Keratinocyte (primary cell): Measurements from ENCODE around the gene COG5. TPM values are rescaled to one million over a fixed set of nuclear protein-coding genes. Genes with fewer than 3 reads are reported as not detected.

Experiments
- DNase-seq: peaks from one replicate; pipeline ENCODE4 v3.0.0-alpha.2; 2011; ENCODE audit warnings: low read depth, missing footprints, low spot score
- FAIRE-seq: peaks from 2 replicates; lab custom pipeline; 2011; peaks lifted over from hg19 to GRCh38; lab: Jason Lieb, UNC
- H2AFZ ChIP-seq: 2 replicates; pipeline ENCODE4 v1.6.0; 2012; ENCODE audit warnings: low read length, control low read depth, inconsistent platforms; ENCODE audit not compliant: control insufficient read depth
- H3K27ac ChIP-seq: 2 replicates; pipeline ENCODE4 v1.5.1; 2011; ENCODE audit warnings: low read length; ENCODE audit not compliant: control insufficient read depth, insufficient read depth
- H3K27me3 ChIP-seq: 3 replicates; pipeline ENCODE4 v1.6.0; 2011; ENCODE audit warnings: low read length; ENCODE audit not compliant: control insufficient read depth, insufficient read depth; ENCODE audit errors: extremely low read depth
- H3K36me3 ChIP-seq, 2 experiments: 2 replicates in 1 of 2; 3 replicates in 1 of 2; pipeline ENCODE4 v1.5.1; 2011; ENCODE audit warnings: low read length in 2 of 2, mild to moderate bottlenecking in 1 of 2; ENCODE audit not compliant: control insufficient read depth in 2 of 2, insufficient read depth in 2 of 2; ENCODE audit errors: extremely low read depth in 1 of 2
- H3K4me1 ChIP-seq: 3 replicates; pipeline ENCODE4 v1.5.1; 2011; ENCODE audit warnings: low read length; ENCODE audit not compliant: control insufficient read depth, insufficient read depth; ENCODE audit errors: extremely low read depth
- H3K4me2 ChIP-seq: 3 replicates; pipeline ENCODE4 v1.6.0; 2011; ENCODE audit warnings: low read depth, low read length; ENCODE audit not compliant: control insufficient read depth, insufficient read depth; ENCODE audit errors: extremely low read depth
- H3K4me3 ChIP-seq, 3 experiments: fragments of 200-600 bp in 1 of 3; sonication (generic) in 1 of 3; 2 replicates in 2 of 3; 3 replicates in 1 of 3; pipeline ENCODE4 v1.5.1; 2011 to 2016; ENCODE audit warnings: low read length in 3 of 3, mild to moderate bottlenecking in 3 of 3, control low read depth in 2 of 3, inconsistent platforms in 1 of 3, low read depth in 1 of 3, mixed read lengths in 1 of 3, mixed run types in 1 of 3, moderate library complexity in 1 of 3; ENCODE audit not compliant: control insufficient read depth in 2 of 3, insufficient read depth in 2 of 3; ENCODE audit errors: extremely low read depth in 1 of 3
- H3K79me2 ChIP-seq: 2 replicates; pipeline ENCODE4 v1.6.0; 2012; ENCODE audit warnings: low read length; ENCODE audit not compliant: control insufficient read depth, insufficient read depth
- H3K9ac ChIP-seq: 3 replicates; pipeline ENCODE4 v1.6.0; 2011; ENCODE audit warnings: low read length; ENCODE audit not compliant: control insufficient read depth, insufficient read depth; ENCODE audit errors: extremely low read depth
- H3K9me1 ChIP-seq: 3 replicates; pipeline ENCODE4 v1.6.0; 2011; ENCODE audit warnings: low read length; ENCODE audit not compliant: control insufficient read depth, insufficient read depth; ENCODE audit errors: extremely low read depth
- H3K9me3 ChIP-seq: 2 replicates; pipeline ENCODE4 v1.5.1; 2012; ENCODE audit warnings: low read depth, low read length; ENCODE audit not compliant: control insufficient read depth
- H4K20me1 ChIP-seq: 3 replicates; pipeline ENCODE4 v1.6.0; 2011; ENCODE audit warnings: low read length; ENCODE audit not compliant: control insufficient read depth, insufficient read depth; ENCODE audit errors: extremely low read depth
- EZH2 ChIP-seq: IDR thresholded peaks from one replicate; pipeline ENCODE4 v1.6.1; 2012; ENCODE audit warnings: inconsistent platforms, mild to moderate bottlenecking, low read length, moderate library complexity
- dilution Hi-C: fragments of 300-500 bp; cut with MboI; formaldehyde crosslinking; loops from one replicate; pipeline ENCODE4 v1.7.0; 2020; ENCODE audit warnings: low sequenced_read_pairs; ENCODE audit not compliant: extremely low pct_ligation_motif_present
- polyA plus RNA-seq, 5 experiments: library from polyadenylated mRNA; depleted of rRNA in 3 of 5; stranded (reverse) in 3 of 5; stranded (forward) in 1 of 5; unstranded in 1 of 5; fragments of >200 nt; gene quantifications; 1 replicate in 1 of 5; 2 replicates in 3 of 5; 3 replicates in 1 of 5; pipeline versions ENCODE4 v1.2.1 to v1.2.3, GENCODE V29; 2011 to 2012; ENCODE audit warnings: missing spikeins in 2 of 5, low read depth in 1 of 5, low replicate concordance in 1 of 5
- small RNA-seq, 3 experiments: library from RNA; depleted of rRNA; stranded (forward); fragments of <200 nt; gene quantifications; one replicate each; pipeline ENCODE3, GENCODE V24; 2012; ENCODE audit warnings: low read depth in 3 of 3, low replicate concordance in 1 of 3; ENCODE audit not compliant: insufficient read length in 3 of 3
- TF ChIP-seq, protein P1 (sequence below), 3 experiments: IDR thresholded peaks in 1 of 3; conservative IDR thresholded peaks in 1 of 3; optimal IDR thresholded peaks in 1 of 3; 2 replicates in 2 of 3; 3 replicates in 1 of 3; pipeline versions ENCODE3 to v1.5.1; 2011; ENCODE audit warnings: low read length in 3 of 3, mild to moderate bottlenecking in 3 of 3, moderate library complexity in 2 of 3, control low read depth in 1 of 3, inconsistent platforms in 1 of 3; ENCODE audit not compliant: insufficient read depth in 2 of 3; ENCODE audit errors: extremely low read depth in 1 of 3

Gene COG5
- polyA plus RNA-seq, 1 donor (not counting 4 experiments of a cell fraction or from before 2014, with no cell fraction given) = 50.7 TPM

DNA sequence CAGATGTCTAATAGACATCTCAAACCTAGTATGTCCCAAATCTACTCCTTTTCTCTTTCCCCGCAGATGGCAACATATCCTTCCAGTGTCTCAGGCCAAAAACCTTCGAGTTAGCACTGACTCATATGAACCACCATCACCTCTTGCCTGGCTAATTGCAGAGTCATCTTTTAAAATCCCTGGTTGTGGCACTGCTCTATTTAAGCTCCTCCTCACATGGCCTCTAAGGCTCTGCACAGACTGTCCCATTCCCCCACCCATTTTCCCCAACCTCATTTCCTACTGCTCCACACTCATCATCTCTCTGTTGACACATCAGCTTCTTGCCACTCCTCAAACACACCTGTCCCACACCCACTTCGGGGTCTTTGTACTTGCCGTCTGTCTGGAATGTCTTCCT lies 411.7 kb downstream of the COG5 start:
- H3K79me2 ChIP-seq = no peaks in the 10 kb centered on the region
- dilution Hi-C loops = no loop called here
- H3K27ac ChIP-seq = no peak overlapping the region
- H3K9ac ChIP-seq = no peak overlapping the region
- no peak overlapping the region for H3K4me3 ChIP-seq
- H3K4me2 ChIP-seq = no peak overlapping the region
- no peak for DNase-seq
- H4K20me1 ChIP-seq = no peaks in the 10 kb centered on the region
- H3K27me3 ChIP-seq = no peaks in the 10 kb centered on the region
- H3K36me3 ChIP-seq = no peaks in the 10 kb centered on the region
- peaks cover 3% of the 10 kb centered on the region for H3K4me1 ChIP-seq
- no peak overlapping the region for H2AFZ ChIP-seq
- no peaks in the 10 kb centered on the region for H3K9me1 ChIP-seq
- TF ChIP-seq, protein P1, sequence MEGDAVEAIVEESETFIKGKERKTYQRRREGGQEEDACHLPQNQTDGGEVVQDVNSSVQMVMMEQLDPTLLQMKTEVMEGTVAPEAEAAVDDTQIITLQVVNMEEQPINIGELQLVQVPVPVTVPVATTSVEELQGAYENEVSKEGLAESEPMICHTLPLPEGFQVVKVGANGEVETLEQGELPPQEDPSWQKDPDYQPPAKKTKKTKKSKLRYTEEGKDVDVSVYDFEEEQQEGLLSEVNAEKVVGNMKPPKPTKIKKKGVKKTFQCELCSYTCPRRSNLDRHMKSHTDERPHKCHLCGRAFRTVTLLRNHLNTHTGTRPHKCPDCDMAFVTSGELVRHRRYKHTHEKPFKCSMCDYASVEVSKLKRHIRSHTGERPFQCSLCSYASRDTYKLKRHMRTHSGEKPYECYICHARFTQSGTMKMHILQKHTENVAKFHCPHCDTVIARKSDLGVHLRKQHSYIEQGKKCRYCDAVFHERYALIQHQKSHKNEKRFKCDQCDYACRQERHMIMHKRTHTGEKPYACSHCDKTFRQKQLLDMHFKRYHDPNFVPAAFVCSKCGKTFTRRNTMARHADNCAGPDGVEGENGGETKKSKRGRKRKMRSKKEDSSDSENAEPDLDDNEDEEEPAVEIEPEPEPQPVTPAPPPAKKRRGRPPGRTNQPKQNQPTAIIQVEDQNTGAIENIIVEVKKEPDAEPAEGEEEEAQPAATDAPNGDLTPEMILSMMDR (optimal IDR thresholded peaks at IDR 0.05 in 1 of 3, IDR thresholded peaks at IDR 0.05 in 1 of 3, conservative IDR thresholded peaks at IDR 0.05 in 1 of 3; ENCODE audit: extremely low read depth in 1 of 3, insufficient read depth in 2 of 3, low read length in 3 of 3) = peak in 2 of 3 experiments; percentile 4 to 12
- TF ChIP-seq EZH2 = no peak
- no peak for FAIRE-seq
- H3K9me3 ChIP-seq = no peaks in the 10 kb centered on the region

Small RNA genes lying within 50 kb of the gene (small RNA-seq; reads per million reads assigned to genes)
- gene AC002381.1 (0 reads per million in 3 experiments), gene RF01233 (0 reads per million in 3 experiments)

Other genes with a start within 250 kb of the COG5 start
- gene GPR22, start 93.9 kb downstream of the COG5 start, polyA plus RNA-seq = not detected in 3 replicates
- gene DUS4L, start 51 bp upstream of the COG5 start, polyA plus RNA-seq = 4.4 to 11.3 TPM (median 6.5 TPM) in 3 replicates
- gene BCAP29, start 16.3 kb upstream of the COG5 start, polyA plus RNA-seq = 57.1 to 141 TPM (median 94.4 TPM) in 3 replicates
- gene SLC26A4, start 96.9 kb upstream of the COG5 start, polyA plus RNA-seq = 0.14 to 0.26 TPM (median 0.15 TPM) in 3 replicates
- gene CBLL1, start 180.2 kb upstream of the COG5 start, polyA plus RNA-seq = 9.1 to 27.8 TPM (median 15.3 TPM) in 3 replicates
- not detected in 3 replicates for gene SLC26A3, start 239.3 kb upstream of the COG5 start, polyA plus RNA-seq